HS-27A (cell line): ENCODE results near the gene FBP1.
A peak's percentile ranks its signal among the peaks of the same experiment; 100 is the strongest.

Experiments
- DNase-seq: peaks from one replicate; pipeline ENCODE4 v3.0.0-alpha.2; 2012; ENCODE audit warnings: low read depth, missing footprints

The FBP1 gene

DNA sequence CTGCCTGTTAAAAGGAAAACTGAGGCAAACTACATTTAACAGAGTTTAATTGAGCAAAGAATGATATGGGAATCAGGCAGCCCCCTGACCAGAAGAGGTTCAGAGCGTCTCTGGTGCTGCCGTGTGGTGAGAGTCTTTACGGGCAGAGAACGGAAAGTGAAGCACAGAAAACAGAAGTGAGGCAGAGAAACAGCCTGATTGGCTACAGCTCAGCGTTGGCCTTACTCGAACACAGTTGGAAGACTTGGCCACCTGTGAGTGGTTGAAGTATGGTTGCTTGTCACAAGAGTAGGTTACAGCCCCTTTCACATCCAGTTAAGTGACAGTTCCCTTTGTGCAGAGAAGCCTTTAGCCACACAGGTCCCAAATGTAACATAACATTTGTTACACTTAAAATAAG is 16.9 kb upstream of the FBP1 start:
- no peak for DNase-seq

DNA sequence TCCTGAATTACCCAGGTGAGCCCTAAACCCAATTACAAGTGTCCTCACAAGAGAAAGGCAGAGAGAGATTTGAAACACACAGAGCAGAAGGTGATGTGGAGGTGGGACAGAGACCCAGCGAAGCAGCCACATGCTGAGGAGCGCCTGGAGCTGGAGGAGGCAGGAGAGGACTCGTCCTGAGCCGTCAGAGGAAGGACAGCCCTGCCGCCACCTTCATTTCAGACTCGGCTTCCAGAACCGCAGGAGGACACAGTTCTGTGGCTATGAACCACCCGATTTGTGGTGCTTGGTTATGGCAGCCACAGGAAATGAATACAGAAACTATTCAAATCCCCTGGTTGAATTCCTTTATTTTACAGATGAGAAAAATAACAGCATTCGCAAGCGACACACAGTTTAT is 16.4 kb upstream of the FBP1 start:
- DNase-seq: no peak

DNA sequence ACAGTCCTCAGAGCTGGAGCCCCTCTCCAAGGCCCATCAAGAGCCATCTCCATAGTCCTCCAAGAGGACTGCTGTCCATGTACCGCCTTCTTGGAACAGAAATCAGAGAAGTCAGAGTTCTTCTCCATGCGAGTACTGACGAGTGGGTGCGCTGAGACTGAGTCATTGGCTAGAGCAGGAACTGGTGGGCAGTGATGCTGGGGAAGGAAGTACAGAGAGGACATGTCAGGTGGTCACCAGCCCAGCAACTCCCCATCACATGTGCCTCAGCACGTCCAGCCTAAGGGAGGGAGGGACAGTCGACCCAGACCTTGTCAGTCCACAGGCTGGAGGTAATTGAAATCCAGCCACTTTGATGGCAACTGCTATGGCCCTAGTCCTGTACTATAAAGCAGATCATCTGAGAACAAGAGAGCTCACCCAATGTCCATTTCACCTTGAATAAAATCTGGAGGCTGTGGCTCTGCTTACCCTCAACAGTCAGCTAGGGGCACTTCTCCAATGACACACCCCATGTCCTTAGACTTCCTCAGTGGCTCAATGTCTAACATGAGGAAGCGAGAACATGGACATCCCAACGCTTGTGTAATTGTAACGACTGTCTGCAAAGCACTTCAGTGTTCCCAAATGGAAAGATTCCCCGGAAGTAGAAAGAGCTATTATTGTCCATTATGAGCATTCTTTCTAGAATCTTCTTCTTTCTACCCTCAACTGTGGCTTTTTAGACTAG is 15.0 kb upstream of the FBP1 start:
- DNase-seq: no peak

DNA sequence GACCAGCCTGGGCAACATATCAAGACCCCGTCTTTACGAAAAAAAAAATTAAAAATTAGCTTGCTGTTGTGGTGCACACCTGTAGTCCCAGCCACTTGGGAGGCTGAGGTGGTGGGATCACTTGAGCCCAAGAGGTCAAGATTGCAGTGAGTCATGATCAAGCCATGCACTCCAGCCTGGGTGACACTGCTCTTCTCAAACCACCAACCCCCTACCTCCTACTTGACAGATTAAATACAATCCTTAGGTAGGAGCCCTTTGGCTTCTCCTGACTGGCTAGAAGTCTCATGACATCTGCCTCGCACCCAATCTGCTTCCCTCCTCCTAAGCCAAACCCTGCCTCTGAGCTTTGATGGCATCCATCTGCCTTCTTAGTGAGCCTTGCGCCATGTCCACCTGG is 11.6 kb upstream of the FBP1 start:
- DNase-seq: no peak

DNA sequence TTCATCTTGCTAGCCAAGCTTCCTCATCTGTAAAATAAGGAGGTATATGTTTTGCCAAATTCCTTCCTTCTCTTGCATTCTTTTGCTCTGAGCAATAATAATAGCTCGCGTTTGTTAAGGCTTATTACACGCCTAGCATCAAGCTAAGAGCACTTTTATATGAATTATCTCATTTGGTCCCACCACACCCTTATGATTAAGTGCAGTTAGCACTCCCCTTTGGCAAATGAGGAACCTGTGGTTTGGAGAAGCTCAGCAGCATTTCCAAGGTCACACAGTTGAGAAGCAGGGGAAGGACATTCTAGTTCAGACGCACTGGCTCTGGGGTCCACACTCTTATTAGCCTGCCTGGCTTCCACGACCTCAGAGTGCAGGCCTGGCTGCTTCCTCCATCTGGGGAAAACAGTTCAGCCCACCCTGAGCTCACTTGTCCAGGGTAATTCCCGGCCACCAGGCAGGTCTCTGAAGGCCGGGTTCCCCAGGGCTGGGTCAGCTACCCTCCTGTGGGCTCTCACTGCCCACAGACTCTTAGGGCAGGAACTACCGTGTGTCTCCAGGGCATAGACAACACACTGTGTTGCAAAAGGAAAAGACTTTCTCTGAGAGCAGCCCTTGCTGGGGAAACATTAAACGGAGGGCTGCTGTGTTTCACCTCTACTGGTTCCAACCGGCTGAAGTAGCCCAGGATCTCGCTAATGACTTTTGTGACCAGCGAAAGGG is 9.9 kb upstream of the FBP1 start:
- peak; percentile 77 for DNase-seq

DNA sequence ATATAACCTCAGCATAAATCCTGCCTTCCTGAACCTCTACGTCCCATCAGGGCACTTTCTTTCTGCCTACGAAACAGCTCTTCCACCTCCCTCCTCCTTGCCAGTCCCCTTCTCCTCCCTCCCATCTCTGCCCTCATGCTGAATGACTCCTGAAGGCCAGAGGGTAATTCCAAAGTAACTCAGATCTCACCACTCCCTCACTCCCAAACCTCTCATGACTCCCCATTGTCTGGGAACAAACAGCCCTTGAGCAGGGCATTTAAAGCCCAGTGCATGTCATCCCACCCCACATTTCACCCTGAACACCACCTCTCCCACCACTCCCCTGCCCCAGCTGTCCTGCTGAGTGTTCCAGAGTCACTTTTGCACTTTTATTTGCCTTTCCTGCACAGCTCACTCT is 8.9 kb upstream of the FBP1 start:
- DNase-seq: no peak

DNA sequence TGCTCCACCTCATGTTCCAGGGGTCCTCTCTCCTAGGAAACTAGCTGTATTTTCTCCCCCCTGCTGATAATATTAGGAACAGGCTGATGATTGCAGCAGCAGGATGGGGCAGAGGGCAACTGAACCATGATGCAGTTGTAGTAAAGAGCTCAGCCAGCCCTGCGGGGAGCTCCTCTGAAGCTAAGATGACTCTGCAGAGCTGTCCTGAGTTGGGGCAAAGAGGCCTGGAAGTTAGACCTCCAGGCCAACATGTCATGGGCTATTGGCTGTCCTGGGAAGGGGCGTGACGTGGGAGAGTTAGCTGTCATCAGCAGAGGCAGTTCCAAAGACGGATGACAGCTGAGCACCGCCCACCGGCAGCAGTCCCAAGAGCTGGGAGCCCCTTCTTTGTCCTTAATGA is 6.6 kb upstream of the FBP1 start:
- no peak for DNase-seq

DNA sequence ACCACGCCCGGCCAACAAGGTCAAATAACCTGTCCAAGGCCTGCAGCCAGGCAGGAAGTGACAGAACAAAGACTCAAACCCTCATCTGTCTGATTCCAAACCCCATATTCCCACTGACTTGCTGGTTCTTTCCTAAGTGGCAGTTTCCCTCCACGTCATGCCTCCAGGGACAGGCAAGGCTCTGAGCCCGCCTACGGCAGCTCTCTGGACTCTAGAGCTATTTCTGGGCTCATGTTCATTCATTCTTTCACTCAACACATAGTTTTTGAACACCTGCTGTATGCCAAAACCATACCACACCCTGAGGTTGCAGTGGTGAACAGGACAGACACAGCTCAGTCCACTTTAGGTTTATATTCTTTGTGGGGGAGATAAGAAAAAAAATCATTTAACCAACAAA is 5.2 kb upstream of the FBP1 start:
- DNase-seq: no peak

DNA sequence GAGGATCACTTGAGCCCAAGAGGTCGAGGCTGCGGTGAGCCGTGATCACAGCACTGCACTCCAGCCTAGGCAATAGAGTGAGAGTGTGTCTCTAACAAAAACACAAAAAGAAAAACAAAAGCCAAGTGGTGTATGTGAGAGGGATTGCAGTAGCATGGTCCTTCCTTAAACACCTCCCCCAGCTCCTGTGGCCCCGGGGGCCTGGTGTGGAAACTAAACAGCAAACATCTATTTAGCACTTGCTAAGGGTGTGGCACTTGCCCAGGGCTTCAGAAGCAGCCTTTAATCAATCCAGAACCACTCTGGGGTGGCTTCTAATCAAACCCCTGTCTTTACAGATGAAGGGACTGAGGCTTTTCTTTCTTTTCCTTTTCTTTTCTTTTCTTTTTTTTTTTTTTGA is 4.4 kb upstream of the FBP1 start:
- DNase-seq: no peak

DNA sequence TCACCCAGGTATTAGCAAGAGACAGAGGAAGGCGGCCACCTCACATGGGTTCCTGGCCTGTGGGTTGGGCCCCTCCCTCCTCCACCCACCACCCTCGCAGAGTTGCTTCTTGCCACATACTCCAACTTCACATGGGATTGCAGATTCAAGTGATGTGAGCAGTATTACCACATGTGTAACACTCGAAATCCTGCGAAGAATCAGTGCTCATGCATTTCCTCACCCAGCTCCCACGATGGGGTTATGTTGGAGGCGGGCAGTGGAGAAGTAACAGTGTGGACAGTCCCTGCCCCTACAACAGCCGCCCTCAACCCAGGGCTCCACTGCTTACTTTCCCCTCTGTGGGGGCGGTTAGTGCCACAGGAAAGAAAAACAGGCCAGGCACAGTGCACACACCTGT is 3.9 kb upstream of the FBP1 start:
- DNase-seq: no peak

DNA sequence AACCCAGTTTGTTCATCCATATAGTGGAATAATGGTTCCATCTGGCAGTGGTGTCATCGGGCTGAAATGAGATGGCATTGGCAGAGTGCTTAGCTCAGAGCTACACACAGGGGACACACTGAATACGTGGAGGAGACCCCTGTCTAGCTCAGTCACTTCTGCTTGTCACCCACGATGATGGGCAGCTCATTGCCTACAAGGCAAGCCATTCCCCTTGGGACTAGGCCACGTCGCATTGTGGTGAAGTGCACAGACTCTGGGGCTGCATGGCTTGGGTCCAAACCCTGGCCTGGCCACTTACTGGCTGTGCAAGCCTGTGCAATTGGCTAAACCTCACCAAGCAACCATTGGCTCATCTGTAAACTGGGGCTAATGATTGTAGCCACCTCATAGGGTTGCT is 3.2 kb upstream of the FBP1 start:
- no peak for DNase-seq

DNA sequence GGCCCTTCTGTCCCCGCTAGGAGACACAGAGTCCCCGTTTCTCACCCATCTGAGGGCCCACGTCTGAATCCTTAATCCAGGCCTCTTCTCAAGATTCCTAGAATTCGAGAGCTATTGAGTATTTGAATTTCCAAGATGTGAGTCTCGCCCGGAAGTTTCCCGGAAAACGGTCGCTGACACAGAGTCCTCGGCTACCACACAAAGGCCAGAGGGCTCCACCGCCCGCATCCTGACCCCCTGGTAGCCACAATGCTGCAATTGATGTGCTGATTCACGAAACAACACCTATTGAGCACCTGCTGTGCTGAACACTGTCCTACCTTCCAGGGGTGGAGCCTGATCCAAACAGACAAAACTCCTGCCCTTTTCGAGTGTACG is 670 bp upstream of the FBP1 start:
- DNase-seq: no peak

DNA sequence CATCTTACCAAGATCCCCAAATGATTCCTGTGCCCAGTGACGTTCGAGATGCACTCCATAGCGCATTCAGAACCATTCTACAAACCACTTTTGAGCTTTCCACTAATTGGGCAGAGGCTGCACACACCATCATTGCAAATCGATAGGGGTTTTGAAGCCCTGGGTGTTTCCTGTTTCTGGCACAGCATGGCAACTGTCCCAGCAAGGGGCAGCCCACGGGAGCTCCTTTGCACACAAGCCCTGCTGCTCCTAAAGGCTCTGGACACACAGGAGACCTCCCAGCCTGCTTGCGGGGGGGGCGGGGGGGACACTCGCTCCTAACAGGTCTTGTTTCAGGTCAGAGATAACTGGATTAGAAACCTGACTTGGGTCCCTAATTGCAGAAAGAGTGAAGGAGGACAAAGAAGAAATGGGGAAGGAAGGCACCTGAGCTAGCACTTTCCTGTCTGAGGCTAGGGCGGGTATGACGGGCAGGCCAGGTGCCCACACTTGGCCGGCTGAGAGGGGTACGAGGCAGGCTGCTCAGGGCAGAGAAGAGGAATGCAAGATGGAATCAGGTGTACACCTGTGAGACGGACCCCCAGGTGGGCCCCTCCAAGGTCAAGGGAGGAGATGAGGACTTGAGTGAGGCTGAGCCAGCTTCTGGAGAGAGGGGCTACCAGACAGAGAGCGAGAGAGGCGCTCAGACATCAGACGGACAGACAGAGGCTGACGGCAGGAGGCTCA is 820 bp downstream of the FBP1 start:
- DNase-seq: no peak

DNA sequence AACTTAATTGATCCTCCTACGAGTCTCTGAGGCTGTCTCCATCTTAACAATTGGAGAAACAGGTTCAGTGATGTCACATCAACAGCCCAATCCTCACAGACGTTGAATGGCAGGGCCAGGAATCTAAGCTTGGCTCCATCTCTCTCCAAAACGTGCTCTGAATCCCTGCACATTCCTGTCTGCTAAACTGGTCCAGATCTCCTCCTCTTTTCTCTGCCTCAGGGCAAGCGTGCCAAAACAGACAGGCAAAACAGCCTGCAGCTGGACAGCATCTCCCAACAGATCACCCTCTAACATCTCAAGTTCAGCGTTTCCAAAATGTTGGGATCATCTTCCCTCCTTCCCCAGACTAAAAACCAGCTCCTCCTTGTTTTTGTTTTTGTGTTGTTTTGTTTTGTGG is 6.6 kb downstream of the FBP1 start:
- DNase-seq: no peak

DNA sequence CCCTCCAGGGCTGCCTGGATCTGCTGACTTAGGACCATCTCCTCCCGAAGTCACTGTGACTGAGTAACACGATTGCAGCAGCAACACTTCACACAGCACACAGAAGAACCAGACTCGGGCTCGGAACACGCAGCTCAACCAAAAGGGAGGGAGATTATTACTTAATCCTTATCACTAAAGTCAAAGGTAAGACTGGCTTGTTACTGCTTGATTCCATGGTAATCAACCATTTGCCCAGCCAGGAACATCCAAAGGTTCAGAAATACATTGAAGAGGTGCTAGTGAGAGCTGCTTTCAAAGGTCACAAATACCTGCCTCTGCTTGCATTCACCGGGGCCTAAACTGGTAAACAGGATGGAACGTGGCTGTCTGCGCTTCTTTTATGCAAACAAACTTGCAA is 7.7 kb downstream of the FBP1 start:
- DNase-seq: no peak

DNA sequence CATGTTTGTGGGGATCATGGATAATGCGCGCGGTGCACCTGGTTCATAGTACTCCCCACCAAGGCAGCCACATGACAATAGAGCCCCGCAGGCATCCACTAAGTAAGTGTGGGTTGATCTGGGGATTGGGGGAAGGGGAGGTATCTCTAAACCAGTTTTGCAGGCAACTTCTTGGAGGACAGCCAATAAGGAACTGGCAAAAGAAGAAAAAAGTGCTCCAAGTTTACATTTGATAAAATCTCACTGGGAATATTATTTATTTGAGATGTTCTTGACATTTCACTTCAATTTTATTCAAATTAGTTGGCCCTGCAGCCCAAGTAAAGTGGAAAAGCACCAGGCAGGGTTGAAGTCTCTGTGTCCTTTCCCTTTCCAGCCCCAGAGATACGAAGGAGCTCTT is 8.5 kb downstream of the FBP1 start:
- DNase-seq: no peak

DNA sequence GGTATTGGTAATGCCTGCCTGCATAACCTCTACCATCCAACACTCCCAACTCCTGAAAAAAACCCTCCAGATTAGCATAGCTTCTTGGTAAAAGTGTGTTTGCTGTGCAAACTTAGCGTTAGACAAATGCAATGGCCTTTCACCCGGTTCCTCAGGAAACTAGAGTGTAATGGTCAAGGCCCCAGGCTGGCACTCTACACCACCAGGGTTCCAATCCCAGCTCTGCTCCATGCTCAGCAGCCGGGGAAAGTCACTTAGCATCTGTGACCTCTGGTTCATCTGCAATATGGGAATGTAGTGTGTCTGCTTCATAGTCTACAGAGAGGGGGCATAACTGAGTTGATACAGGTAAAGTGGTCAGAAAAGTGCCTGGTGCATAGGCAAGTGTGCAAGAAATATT is 9.0 kb downstream of the FBP1 start:
- no peak for DNase-seq

DNA sequence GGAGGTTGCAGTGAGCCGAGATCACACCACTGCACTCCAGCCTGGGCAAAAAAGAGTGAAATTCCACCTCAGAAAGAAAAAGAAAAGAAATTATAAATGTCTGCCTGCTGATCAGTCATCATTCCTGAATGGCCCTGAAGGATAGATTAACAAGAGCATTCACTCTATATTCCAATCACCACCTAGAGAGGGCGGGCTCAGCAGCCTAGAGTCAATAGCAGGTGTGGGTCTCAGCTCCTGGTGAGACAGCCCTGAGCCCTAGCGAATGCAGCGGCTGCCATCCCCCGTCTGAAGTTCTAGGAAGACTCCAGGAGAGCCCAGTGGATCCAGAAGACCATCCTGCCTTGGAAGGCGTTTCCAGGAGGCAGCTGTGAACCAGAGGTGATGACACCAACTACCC is 12.0 kb downstream of the FBP1 start:
- DNase-seq: no peak

DNA sequence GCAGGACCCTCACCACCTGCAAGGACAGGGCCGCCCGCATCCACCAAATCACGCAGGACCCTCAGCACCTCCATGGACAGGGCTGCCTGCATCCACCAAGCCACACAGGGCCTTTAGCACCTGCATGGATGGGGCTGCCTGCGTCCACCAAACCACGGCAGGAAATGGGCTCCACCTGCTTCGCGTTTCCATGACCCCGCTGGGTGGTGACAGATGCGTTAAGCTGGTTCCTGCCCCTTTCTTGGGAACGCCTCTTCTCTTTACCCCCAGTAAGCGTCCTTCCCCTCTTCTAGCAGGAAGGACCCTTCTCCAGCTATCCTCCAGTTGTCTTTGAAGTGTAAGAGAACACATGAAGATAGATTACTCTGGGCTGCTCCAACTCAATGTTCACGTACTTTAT is 13.5 kb downstream of the FBP1 start:
- no peak for DNase-seq

DNA sequence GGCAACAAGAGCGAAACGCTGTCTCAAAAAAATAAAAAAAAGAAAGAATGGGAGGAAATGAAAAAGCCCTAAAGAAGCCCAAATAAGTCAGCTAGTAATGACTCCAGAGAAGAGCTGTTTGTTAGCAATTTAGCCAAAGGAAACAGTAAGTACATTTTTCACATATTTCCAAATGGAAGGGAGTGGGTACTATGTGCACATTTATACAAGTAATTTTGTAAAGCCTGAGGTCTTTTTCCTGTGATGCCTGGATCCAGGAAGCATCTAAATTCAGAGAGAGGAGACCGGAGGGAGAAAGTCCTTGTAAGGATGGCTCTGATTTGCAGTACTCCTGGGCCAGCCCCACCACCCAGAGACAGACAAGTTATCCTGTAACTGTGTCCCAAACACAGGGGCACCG is 14.7 kb downstream of the FBP1 start:
- no peak for DNase-seq

DNA sequence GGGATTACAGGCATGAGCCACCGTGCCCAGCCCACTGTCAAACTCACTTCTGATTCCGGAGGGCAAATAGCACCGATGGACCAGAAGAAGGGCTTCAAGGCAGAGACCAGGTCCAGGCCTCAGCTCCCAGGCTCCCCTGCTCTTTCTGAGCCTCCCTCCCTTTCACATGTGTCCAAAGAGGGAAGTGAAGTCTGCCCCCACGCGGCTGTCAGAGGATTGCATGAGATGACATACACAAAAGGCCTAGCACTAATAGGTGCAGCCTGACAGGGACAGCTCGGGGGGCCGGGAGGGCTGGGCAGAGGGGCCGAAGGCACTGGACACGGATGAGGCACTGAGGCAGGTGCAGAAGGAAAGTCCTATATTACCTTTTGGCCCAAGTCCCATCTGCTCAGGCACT is 16.1 kb downstream of the FBP1 start:
- no peak for DNase-seq

DNA sequence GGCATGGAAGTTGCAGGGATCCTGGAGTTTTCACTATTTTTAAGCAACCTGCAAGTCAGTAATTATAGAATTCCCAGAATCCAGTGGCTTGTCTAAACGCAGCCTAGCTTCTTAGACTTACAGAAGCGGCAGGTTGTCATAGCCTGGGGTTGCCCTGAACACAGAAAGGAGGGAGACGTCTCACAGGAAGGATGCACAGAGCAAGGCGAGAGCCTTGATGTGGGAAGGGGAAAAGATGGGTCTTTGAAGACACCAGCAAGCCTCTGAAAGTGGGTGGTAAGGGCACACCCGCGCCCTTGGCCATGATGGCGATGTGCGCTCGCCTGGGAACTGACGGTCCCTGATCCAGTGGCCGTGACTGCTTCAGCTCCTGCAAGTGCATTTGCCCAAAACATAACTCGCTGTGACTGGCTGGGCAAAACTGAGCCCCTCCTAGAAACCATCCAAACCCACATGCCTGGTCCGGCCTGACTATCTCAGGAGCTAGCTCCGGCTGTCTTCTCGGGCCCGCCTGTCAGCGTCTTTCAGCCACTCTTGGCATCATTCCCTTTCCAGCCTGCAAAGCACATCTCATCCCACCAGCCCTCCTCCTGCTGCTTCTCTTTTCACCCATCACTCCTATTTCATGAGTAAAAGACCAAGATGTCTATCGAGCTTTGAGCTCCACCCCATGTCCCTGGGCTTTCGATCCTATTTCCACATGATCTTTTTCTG is 17.1 kb downstream of the FBP1 start:
- DNase-seq: no peak

DNA sequence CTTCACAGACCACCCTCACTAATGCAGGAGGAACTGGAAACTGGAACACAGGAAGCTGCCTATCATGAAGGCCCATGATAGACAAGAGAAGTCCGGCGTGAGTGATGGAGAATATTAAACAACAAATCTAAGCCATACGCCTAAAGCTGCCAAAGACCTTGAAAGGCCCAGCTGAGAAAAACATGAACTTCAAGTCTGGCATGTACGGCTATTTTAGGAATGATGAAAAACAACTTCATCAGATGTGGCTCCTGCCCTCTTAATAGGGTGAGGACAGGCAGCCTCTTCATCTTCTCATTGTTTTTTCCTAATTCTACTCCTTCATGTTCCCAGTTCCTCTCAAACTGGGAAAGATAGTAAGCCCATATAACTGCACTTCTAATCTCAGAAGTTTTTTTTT is 20.3 kb downstream of the FBP1 start:
- DNase-seq: no peak
